HL-60 (cell line): Measurements from ENCODE around the gene MRPS12.
"Not testable (repeated sequence)": the region's sequence is repeated elsewhere in the genome, so short reads cannot be mapped to it uniquely, and the experiment has no call there.

Source experiments
- CTCF ChIP-seq: IDR thresholded peaks from one replicate; pipeline ENCODE4 v1.5.1; 2011; ENCODE audit warnings: low read length, control low read depth, inconsistent platforms; ENCODE audit not compliant: insufficient read depth
- GABPA ChIP-seq: IDR thresholded peaks from 2 replicates; pipeline ENCODE4 v1.6.1; 2012; ENCODE audit warnings: low read depth
- POLR2AphosphoS5 ChIP-seq: IDR thresholded peaks from 2 replicates; pipeline ENCODE4 v1.6.1; 2012; ENCODE audit warnings: low read depth

DNA sequence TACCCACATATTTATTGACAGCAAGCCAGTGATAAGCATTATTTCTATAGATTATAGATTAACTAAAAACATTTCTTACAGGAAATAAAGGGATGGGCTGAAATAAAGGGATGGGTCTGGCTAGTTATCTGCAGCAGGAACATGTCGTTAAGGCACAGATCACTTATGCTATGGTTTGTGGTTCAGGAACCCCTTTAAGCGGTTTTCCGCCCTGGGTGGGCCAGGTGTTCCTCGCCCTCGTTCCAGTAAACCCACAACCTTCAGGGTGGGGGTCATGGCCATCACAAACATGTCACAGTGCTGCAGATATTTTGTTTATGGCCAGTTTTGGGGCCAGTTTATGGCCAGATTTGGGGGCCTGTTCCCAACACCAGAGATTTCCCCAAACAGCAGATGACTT lies 10.7 kb downstream of the MRPS12 start:
- TF ChIP-seq CTCF, POLR2AphosphoS5, GABPA: not testable (repeated sequence)
